ENCODE results near the gene IL1R2.

Gene IL1R2

GRCh38 chr2:101986804-101987740 is 4.7 kb upstream of the IL1R2 start:
- no peak for TF ChIP-seq CTCF (IDR thresholded peaks at IDR 0.05; ENCODE audit: low read depth, low read length)
- H3K9me3 ChIP-seq (ENCODE audit: severe bottlenecking) = no peaks in the 10 kb centered on the region
- no peaks in the 10 kb centered on the region for H3K36me3 ChIP-seq
- H3K4me3 ChIP-seq (ENCODE audit: low read depth, low read length) = no peak overlapping the region
- no peak overlapping the region for H3K27ac ChIP-seq
- H3K27me3 ChIP-seq (ENCODE audit: insufficient read depth, low read depth, severe bottlenecking) = peaks cover 93% of the 10 kb centered on the region
- DNase-seq = no peak

- no peaks in the 10 kb centered on the region for H3K9me3 ChIP-seq (ENCODE audit: severe bottlenecking)
- no peak for TF ChIP-seq CTCF (IDR thresholded peaks at IDR 0.05; ENCODE audit: low read depth, low read length)
- DNase-seq = no peak
- peaks cover 90% of the 10 kb centered on the region for H3K27me3 ChIP-seq (ENCODE audit: insufficient read depth, low read depth, severe bottlenecking)
- no peak overlapping the region for H3K4me3 ChIP-seq (ENCODE audit: low read depth, low read length)
- no peaks in the 10 kb centered on the region for H3K36me3 ChIP-seq
- no peak overlapping the region for H3K27ac ChIP-seq
Measured at GRCh38 chr2:101987832-101988231, 3.9 kb upstream of the IL1R2 start.

GRCh38 chr2:101988541-101988940 is 3.2 kb upstream of the IL1R2 start:
- Histone ChIP-seq H3K27ac (no peak overlapping the region), H3K27me3 (ENCODE audit: insufficient read depth, low read depth, severe bottlenecking) (peaks cover 90% of the 10 kb centered on the region), H3K4me3 (ENCODE audit: low read depth, low read length) (no peak overlapping the region), H3K36me3 (no peaks in the 10 kb centered on the region), H3K9me3 (ENCODE audit: severe bottlenecking) (no peaks in the 10 kb centered on the region)
- DNase-seq = no peak
- TF ChIP-seq CTCF (IDR thresholded peaks at IDR 0.05; ENCODE audit: low read depth, low read length) = no peak

GRCh38 chr2:101989740-101990460 is 1.9 kb upstream of the IL1R2 start:
- Histone ChIP-seq H3K9me3 (ENCODE audit: severe bottlenecking) (no peaks in the 10 kb centered on the region), H3K27ac (no peak overlapping the region), H3K36me3 (no peaks in the 10 kb centered on the region), H3K4me3 (ENCODE audit: low read depth, low read length) (no peak overlapping the region), H3K27me3 (ENCODE audit: insufficient read depth, low read depth, severe bottlenecking) (peaks cover 90% of the 10 kb centered on the region)
- no peak for TF ChIP-seq CTCF (IDR thresholded peaks at IDR 0.05; ENCODE audit: low read depth, low read length)
- no peak for DNase-seq

GRCh38 chr2:101993772-101994171 is 2.0 kb downstream of the IL1R2 start:
- no peak overlapping the region for H3K4me3 ChIP-seq (ENCODE audit: low read depth, low read length)
- H3K36me3 ChIP-seq = no peaks in the 10 kb centered on the region
- no peak overlapping the region for H3K27ac ChIP-seq
- peaks cover 87% of the 10 kb centered on the region for H3K27me3 ChIP-seq (ENCODE audit: insufficient read depth, low read depth, severe bottlenecking)
- no peak for TF ChIP-seq CTCF (IDR thresholded peaks at IDR 0.05; ENCODE audit: low read depth, low read length)
- no peak for DNase-seq
- H3K9me3 ChIP-seq (ENCODE audit: severe bottlenecking) = no peaks in the 10 kb centered on the region

Measured in WERI-Rb-1 (cell line).